Measurements from ENCODE around the gene P2RX3.
A peak's percentile ranks its signal among the peaks of the same experiment; 100 is the strongest.

DNA sequence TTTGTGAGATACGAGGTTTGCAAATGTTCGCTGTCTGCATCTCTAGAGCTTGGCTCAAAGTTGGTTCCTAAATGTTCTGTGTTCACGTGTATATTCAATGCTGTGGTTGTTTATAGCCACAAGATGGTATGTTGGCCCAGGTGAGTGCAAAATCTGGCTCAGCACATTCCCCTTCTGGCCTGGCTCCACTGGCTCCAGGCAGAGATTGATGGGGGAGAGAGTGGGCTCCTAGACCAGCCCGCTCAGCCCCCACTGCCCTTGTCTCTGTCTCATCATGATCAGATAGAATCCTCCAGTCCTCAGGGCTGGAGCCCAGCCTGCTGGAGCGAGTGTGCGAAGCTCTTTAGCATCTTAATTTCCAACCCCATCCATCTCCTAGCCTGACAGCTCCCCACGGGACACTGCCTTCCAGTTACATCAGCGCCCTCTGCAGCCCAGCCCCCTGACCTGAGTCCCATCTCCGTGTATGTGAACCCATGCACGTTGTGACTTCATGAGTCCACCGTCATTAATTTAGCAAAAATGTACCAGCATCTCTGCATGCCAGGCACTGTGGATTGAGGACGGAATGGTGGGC is 2.0 kb downstream of the P2RX3 start:
- TF ChIP-seq, protein P1, sequence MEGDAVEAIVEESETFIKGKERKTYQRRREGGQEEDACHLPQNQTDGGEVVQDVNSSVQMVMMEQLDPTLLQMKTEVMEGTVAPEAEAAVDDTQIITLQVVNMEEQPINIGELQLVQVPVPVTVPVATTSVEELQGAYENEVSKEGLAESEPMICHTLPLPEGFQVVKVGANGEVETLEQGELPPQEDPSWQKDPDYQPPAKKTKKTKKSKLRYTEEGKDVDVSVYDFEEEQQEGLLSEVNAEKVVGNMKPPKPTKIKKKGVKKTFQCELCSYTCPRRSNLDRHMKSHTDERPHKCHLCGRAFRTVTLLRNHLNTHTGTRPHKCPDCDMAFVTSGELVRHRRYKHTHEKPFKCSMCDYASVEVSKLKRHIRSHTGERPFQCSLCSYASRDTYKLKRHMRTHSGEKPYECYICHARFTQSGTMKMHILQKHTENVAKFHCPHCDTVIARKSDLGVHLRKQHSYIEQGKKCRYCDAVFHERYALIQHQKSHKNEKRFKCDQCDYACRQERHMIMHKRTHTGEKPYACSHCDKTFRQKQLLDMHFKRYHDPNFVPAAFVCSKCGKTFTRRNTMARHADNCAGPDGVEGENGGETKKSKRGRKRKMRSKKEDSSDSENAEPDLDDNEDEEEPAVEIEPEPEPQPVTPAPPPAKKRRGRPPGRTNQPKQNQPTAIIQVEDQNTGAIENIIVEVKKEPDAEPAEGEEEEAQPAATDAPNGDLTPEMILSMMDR (conservative IDR thresholded peaks at IDR 0.05), result peak; percentile 16; the same call in 1 of the 2 replicates
- TF ChIP-seq ZFX (IDR thresholded peaks at IDR 0.05), result no peak

Measured in C4-2B (cell line).